ENCODE measurements around the gene ARMC9. TPM values are rescaled to one million over a fixed set of nuclear protein-coding genes. Genes with fewer than 3 reads are reported as not detected.

Gene ARMC9
- total RNA-seq, 1 donor from 2014 or later: 3.3 TPM

- DNase-seq (ENCODE audit: low spot score in 2 of 2): no peak
- Histone ChIP-seq H3K27me3 (no peaks in the 10 kb centered on the region), H3K27ac (no peak overlapping the region), H3K4me3 (no peak overlapping the region), H3K9me3 (no peaks in the 10 kb centered on the region), H3K36me3 (peaks cover 34 to 44% of the 10 kb centered on the region in 2 donors), H3K4me1 (no peaks in the 10 kb centered on the region)
- no peak for TF ChIP-seq CTCF (IDR thresholded peaks at IDR 0.05)
- intact Hi-C loops (cut with DNase I): no loop called here
Measured at GRCh38 chr2:231259104-231259503, 60.7 kb downstream of the ARMC9 start.

- TF ChIP-seq CTCF (IDR thresholded peaks at IDR 0.05): no peak
- H3K9me3 ChIP-seq: no peaks in the 10 kb centered on the region
- H3K4me1 ChIP-seq: no peaks in the 10 kb centered on the region
- no peak overlapping the region for H3K27ac ChIP-seq
- no peak overlapping the region for H3K4me3 ChIP-seq
- intact Hi-C loops (cut with DNase I): no loop called here
- H3K36me3 ChIP-seq: peaks cover 41% of the 10 kb centered on the region in 2 donors
- DNase-seq (ENCODE audit: low spot score in 2 of 2): peak; percentile 11 to 67
- no peaks in the 10 kb centered on the region for H3K27me3 ChIP-seq
Measured at GRCh38 chr2:231260442-231261208, 62.2 kb downstream of the ARMC9 start.

GRCh38 chr2:231263118-231263831 lies 64.8 kb downstream of the ARMC9 start:
- intact Hi-C loops (cut with DNase I): no loop called here
- Histone ChIP-seq H3K4me3 (no peak overlapping the region), H3K4me1 (no peaks in the 10 kb centered on the region), H3K9me3 (no peaks in the 10 kb centered on the region), H3K27me3 (no peaks in the 10 kb centered on the region), H3K27ac (no peak overlapping the region), H3K36me3 (peaks cover 37 to 39% of the 10 kb centered on the region in 2 donors)
- no peak for DNase-seq (ENCODE audit: low spot score in 2 of 2)
- TF ChIP-seq CTCF (IDR thresholded peaks at IDR 0.05): no peak

GRCh38 chr2:231270221-231271114 lies 72.0 kb downstream of the ARMC9 start:
- no peak overlapping the region for H3K27ac ChIP-seq
- DNase-seq (ENCODE audit: low spot score in 2 of 2): no peak
- no peaks in the 10 kb centered on the region for H3K4me1 ChIP-seq
- intact Hi-C loops (cut with DNase I): no loop called here
- no peak overlapping the region for H3K4me3 ChIP-seq
- H3K27me3 ChIP-seq: no peaks in the 10 kb centered on the region
- peaks cover 32% of the 10 kb centered on the region in 2 donors for H3K36me3 ChIP-seq
- TF ChIP-seq CTCF (IDR thresholded peaks at IDR 0.05): no peak
- H3K9me3 ChIP-seq: no peaks in the 10 kb centered on the region

GRCh38 chr2:231272991-231273390 lies 74.6 kb downstream of the ARMC9 start:
- no peak for TF ChIP-seq CTCF (IDR thresholded peaks at IDR 0.05)
- Histone ChIP-seq H3K9me3 (no peaks in the 10 kb centered on the region), H3K36me3 (peaks cover 37 to 49% of the 10 kb centered on the region in 2 donors), H3K27me3 (no peaks in the 10 kb centered on the region), H3K4me3 (no peak overlapping the region), H3K27ac (no peak overlapping the region), H3K4me1 (no peaks in the 10 kb centered on the region)
- intact Hi-C loops (cut with DNase I): no loop called here
- no peak for DNase-seq (ENCODE audit: low spot score in 2 of 2)
